GM10248 (cell line): Measurements from ENCODE around the gene DRD4.

Source experiments
- CTCF ChIA-PET: fragments of 300-600 bp; sonication (Branson Sonifier 250); formaldehyde crosslinking; extraction: SDS; loops from one replicate; lab custom pipeline; 2021; ENCODE audit warnings: antibody characterized with exemption; lab: Yijun Ruan, JAX
- POLR2A ChIA-PET: fragments of 350-650 bp; sonication (Branson Sonifier 250); formaldehyde crosslinking; extraction: SDS; loops from one replicate; lab custom pipeline; 2020; ENCODE audit warnings: antibody characterized with exemption; lab: Yijun Ruan, JAX
- DNase-seq: peaks from one replicate; pipeline ENCODE4 v3.0.0; 2012; ENCODE audit errors: extremely low spot score
- TF ChIP-seq, protein P1 (sequence below): IDR thresholded peaks from 2 replicates; pipeline ENCODE4 v1.5.1; 2012; ENCODE audit warnings: mild to moderate bottlenecking, low read depth; ENCODE audit errors: extremely low read depth, missing control alignments, control extremely low read depth

Gene DRD4

GRCh38 chr11:636511-637332 lies at the start of gene DRD4:
Gene DRD4, plus strand, starts transcription at chr11:637269. Its CDS starts 36 bp downstream, at chr11:637305.
- ChIA-PET CTCF (no interaction called here), POLR2A (no interaction called here)
- DNase-seq, result no peak
- TF ChIP-seq, protein P1, sequence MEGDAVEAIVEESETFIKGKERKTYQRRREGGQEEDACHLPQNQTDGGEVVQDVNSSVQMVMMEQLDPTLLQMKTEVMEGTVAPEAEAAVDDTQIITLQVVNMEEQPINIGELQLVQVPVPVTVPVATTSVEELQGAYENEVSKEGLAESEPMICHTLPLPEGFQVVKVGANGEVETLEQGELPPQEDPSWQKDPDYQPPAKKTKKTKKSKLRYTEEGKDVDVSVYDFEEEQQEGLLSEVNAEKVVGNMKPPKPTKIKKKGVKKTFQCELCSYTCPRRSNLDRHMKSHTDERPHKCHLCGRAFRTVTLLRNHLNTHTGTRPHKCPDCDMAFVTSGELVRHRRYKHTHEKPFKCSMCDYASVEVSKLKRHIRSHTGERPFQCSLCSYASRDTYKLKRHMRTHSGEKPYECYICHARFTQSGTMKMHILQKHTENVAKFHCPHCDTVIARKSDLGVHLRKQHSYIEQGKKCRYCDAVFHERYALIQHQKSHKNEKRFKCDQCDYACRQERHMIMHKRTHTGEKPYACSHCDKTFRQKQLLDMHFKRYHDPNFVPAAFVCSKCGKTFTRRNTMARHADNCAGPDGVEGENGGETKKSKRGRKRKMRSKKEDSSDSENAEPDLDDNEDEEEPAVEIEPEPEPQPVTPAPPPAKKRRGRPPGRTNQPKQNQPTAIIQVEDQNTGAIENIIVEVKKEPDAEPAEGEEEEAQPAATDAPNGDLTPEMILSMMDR, result no peak

DNA sequence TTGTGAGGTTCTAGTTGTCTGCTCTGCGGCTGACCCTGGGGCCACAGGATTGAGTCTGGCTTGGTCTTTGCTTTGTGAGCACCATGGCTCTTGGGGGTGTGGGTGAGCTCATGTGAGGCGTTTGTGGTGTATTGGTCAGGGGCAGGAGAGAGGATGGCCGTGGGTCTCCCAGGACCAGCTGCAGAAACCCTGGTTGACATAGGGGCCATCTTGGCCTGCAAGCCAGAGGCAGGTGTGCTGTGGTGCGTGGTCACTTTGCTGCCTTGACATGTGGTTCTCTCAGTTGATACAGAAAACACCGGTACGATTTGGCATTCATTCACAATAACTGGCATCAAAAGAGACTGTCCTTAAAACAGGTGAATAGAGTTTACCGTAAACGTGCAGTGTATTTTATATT lies 49.5 kb upstream of the DRD4 start:
- ChIA-PET POLR2A (interaction anchor here (0.6 to 0.7 kb wide), 2 partner anchors 9 to 274 kb away, joined by 3 to 5 read pairs; no protein-coding TSS in a partner anchor), CTCF (no interaction called here)
- TF ChIP-seq, protein P1, result no peak
- no peak for DNase-seq

DNA sequence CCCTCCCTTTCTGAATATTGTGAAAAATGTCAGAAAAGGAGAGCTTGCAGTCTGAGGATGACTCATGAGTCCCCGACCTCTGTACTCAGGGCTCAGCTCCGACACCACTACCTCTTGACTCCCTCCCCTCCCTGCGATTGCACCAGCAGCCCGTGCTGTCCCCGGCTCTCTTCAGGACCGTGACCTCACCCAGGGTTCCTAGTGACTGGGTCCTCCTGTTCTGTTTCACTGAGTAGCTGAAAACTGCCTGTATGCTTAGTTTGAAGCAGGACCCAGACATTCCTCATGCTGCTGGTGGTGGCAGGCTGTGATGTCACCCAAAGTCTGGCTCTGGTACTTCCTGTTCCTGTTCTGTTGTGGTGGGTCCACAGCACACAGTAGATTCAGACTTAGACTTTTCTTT lies 49.1 kb upstream of the DRD4 start:
- TF ChIP-seq, protein P1, result no peak
- ChIA-PET CTCF (no interaction called here), POLR2A (interaction anchor here (0.6 to 0.7 kb wide), 2 partner anchors 9 to 274 kb away, joined by 3 to 5 read pairs; no protein-coding TSS in a partner anchor)
- no peak for DNase-seq

DNA sequence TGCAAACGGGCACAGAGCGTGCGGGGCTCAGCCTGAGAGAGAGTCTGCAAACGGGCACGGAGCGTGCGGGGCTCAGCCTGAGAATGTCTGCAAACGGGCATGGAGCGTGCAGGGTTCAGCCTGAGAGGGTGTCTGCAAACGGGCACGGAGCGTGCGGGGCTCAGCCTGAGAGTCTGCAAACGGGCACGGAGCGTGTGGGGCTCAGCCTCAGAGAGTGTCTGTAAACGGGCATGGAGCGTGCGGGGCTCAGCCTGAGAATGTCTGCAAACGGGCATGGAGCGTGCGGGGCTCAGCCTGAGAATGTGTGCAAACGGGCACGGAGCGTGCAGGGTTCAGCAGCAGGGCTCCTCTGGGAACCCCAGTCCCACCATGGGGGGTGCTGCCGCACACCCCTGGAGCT lies 47.3 kb upstream of the DRD4 start:
- POLR2A ChIA-PET, result no interaction called here
- no peak for DNase-seq
- TF ChIP-seq, protein P1, result no peak
- CTCF ChIA-PET, result interaction anchor here (1.5 kb wide), 1 partner anchor 35 kb away, joined by 4 read pairs; no protein-coding TSS in a partner anchor

GRCh38 chr11:590997-591396 lies 46.1 kb upstream of the DRD4 start:
- no peak for DNase-seq
- TF ChIP-seq, protein P1, result no peak
- CTCF ChIA-PET, result interaction anchor here (1.2 kb wide), 1 partner anchor 36 kb away, joined by 3 read pairs; no protein-coding TSS in a partner anchor
- POLR2A ChIA-PET, result interaction anchor here (0.7 to 1.0 kb wide), 2 partner anchors 15 to 59 kb away, joined by 3 read pairs; partner anchors contain the start of gene PHRF1

- TF ChIP-seq, protein P1, result no peak
- ChIA-PET CTCF (no interaction called here), POLR2A (no interaction called here)
These were observed 44.6 kb upstream of the DRD4 start for GRCh38 chr11:592501-592900.

More at GRCh38 chr11:592501-592900, 44.6 kb upstream of the DRD4 start:
- DNase-seq, result no peak
